Esophagus squamous epithelium (tissue), 5 donors: ENCODE results near the gene TDRD7. TPM values are rescaled to one million over a fixed set of nuclear protein-coding genes. Genes with fewer than 3 reads are reported as not detected.

Experiments used
- DNase-seq: peaks from one replicate; lab custom pipeline; 2025; lab: John Stamatoyannopoulos, UW
- H3K27ac ChIP-seq, 4 donors: fragments of 200-600 bp; sonication (generic); one replicate each; pipeline ENCODE4 v1.5.1; 2016 to 2019; ENCODE audit warnings: mild to moderate bottlenecking in 1 of 4
- H3K27me3 ChIP-seq, 4 donors: fragments of 200-600 bp; sonication (generic); 1 replicate in 3 of 4; 2 replicates in 1 of 4; pipeline versions ENCODE4 v1.5.1 to v1.6.0; 2017 to 2021; ENCODE audit warnings: antibody characterized with exemption in 1 of 4
- H3K36me3 ChIP-seq, 3 donors: fragments of 200-600 bp; sonication (generic); one replicate each; pipeline ENCODE4 v1.5.1; 2016 to 2019
- H3K4me1 ChIP-seq, 3 donors: fragments of 200-600 bp; sonication (generic); one replicate each; pipeline ENCODE4 v1.5.1; 2017 to 2019
- H3K4me3 ChIP-seq, 4 donors: fragments of 200-600 bp; sonication (generic); 1 replicate in 3 of 4; 2 replicates in 1 of 4; pipeline ENCODE4 v1.5.1; 2016 to 2019; ENCODE audit warnings: mild to moderate bottlenecking in 2 of 4, moderate library complexity in 1 of 4
- H3K9me3 ChIP-seq, 3 donors: fragments of 200-600 bp; sonication (generic); one replicate each; pipeline ENCODE4 v1.5.1; 2016 to 2019
- POLR2A ChIP-seq, 4 donors: fragments of 450-650 bp; IDR thresholded peaks; one replicate each; pipeline ENCODE4 v1.6.1; 2017; ENCODE audit warnings: antibody characterized with exemption in 4 of 4, mild to moderate bottlenecking in 4 of 4, moderate library complexity in 3 of 4
- WGBS, 2 donors: methylation state at CpG; one replicate each; pipeline ENCODE4 v1.1.5; 2018; 5-methylcytosine and 5-hydroxymethylcytosine counted together
- intact Hi-C: fragments of 100-400 bp; cut with DNase I; formaldehyde crosslinking; loops from one replicate; pipeline ENCODE4 v1.15.0; 2022
- total RNA-seq, 4 donors: library from RNA; depleted of rRNA; stranded (reverse); fragments of >200 nt; gene quantifications; one replicate each; pipeline ENCODE4 v1.1.0, GENCODE V29; 2016
- TF ChIP-seq, protein P1 (sequence below), 6 experiments: fragments of 450-650 bp in 4 of 6; fragments of 200-600 bp in 2 of 6; sonication (generic) in 2 of 6; IDR thresholded peaks; one replicate each; pipeline ENCODE4 v1.5.1; 2016 to 2019; ENCODE audit warnings: antibody characterized with exemption in 6 of 6, mild to moderate bottlenecking in 4 of 6, moderate library complexity in 4 of 6
- donor health status: DM: yes; HTN: yes; CAD: no.

Gene TDRD7
- total RNA-seq, 4 donors from 2014 or later: 7.7 to 11.3 (median 10.2) TPM

DNA sequence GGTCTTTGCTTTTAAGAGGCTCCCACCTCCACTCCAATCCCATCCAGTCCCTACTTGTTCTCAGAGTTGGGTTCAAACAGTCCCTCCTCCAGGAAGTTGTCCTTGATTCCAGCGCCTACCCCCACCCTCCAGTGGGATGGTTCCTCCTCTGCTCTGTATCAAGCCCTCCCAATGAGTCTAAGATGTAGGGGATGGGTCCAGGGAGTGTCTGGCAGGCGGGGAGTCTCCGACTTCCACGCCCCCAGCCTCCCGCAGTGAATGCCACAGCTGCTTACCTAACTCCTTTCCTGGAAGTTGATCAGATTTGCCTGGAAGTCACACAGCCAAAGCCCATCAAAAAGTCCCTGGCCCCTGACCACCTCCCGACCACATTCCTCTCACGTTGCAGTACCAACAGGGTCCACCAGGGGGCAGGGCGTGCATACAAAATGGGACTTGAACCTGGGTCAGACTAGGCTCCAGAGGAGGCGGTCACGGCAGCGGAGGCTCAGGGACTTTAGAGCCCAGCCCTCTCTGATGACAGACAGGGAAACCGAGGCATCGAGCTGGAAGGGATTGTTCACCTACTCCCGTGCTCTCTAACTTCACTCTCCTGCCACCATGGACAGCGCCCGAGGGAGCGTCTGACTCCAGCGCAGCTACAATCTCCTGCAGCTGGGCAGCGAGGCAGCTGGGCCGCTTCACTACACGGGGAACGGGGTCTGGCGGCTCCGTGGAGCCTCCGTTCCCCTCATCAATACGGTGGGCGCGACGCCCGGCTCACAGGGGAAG lies 25.0 kb upstream of the TDRD7 start:
- Histone ChIP-seq H3K36me3 (no peaks in the 10 kb centered on the region), H3K27ac (no peak overlapping the region), H3K9me3 (no peaks in the 10 kb centered on the region), H3K27me3 (peaks cover 0 to 49% (median 0%) of the 10 kb centered on the region in 4 donors), H3K4me1 (peaks cover 3 to 10% (median 5%) of the 10 kb centered on the region in 3 donors), H3K4me3 (peak overlapping the region in 1 of 4 donors; percentile 10)
- WGBS, 2 donors: 7 to 29% methylated on average over 4 to 7 of the region's 30 CpGs
- no peak for DNase-seq
- intact Hi-C loops: no loop called here
- TF ChIP-seq, protein P1, sequence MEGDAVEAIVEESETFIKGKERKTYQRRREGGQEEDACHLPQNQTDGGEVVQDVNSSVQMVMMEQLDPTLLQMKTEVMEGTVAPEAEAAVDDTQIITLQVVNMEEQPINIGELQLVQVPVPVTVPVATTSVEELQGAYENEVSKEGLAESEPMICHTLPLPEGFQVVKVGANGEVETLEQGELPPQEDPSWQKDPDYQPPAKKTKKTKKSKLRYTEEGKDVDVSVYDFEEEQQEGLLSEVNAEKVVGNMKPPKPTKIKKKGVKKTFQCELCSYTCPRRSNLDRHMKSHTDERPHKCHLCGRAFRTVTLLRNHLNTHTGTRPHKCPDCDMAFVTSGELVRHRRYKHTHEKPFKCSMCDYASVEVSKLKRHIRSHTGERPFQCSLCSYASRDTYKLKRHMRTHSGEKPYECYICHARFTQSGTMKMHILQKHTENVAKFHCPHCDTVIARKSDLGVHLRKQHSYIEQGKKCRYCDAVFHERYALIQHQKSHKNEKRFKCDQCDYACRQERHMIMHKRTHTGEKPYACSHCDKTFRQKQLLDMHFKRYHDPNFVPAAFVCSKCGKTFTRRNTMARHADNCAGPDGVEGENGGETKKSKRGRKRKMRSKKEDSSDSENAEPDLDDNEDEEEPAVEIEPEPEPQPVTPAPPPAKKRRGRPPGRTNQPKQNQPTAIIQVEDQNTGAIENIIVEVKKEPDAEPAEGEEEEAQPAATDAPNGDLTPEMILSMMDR (IDR thresholded peaks at IDR 0.05): peak; percentile 73 to 95 (median 92)
- TF ChIP-seq POLR2A (IDR thresholded peaks at IDR 0.05): no peak

DNA sequence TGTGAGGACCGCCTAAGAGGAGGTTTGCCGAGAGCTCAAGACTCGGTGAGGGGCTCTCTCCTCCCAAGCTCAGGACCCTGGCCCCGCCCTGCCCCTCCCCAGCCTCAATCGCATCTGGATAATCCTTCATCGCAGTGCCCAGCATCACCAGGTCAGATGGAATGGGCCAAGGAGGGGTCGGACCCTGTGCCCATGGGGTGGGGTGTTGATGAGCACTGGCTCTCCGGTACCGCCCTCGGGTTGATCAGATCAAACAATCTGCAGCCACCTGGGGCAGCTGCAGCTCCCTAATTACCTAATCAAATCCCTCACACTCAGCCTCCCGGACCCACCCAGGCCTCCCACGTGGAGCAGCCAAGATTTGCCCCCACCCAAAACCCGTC lies 24.4 kb upstream of the TDRD7 start:
- peak overlapping the region in 1 of 4 donors; percentile 10 for H3K4me3 ChIP-seq
- 46 to 47% methylated on average over 4 to 7 of the region's 13 CpGs for whole genome bisulfite sequencing, 2 donors
- DNase-seq: no peak

DNA sequence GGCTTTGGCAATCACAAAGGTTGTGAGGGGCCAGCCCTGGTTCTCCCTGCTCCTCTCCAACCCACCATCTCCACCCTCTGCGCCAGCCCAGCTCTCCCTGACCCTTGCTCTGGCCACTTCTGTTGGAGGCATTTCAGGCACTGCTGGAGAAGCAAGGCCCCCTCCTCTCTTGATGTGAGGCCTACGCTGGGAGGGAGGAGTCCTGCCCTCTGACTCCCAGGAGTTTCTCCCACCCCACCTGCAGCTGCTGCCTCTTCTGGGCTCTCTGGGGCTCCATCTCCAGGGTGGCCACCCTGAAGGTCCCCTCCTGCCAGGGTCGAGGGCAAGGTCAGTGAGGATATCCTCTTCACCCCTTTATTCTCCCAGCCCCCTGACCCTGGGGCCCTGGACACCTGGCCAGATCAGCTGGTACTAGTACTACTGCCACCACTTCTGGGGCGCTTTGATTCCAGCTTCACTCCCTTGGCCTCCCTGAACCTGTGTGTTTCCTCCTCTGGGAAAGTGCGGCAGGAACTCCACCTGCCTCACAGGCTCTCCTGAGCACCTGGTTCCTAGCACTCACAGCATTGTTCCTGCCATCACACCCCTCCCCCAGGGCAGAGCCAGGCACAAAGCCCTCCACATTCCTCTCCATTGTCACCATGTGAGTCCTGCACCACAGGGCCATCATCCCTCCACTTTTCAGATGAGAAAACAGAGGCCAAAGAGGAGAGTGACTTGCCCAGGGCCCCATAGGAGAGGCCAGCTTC lies 23.8 kb upstream of the TDRD7 start:
- Histone ChIP-seq H3K36me3 (no peaks in the 10 kb centered on the region), H3K4me3 (no peak overlapping the region), H3K27ac (no peak overlapping the region), H3K9me3 (no peaks in the 10 kb centered on the region), H3K4me1 (peaks cover 3 to 10% (median 5%) of the 10 kb centered on the region in 3 donors), H3K27me3 (peaks cover 0 to 49% (median 0%) of the 10 kb centered on the region in 4 donors)
- 75 to 86% methylated on average over 1 to 3 of the region's 5 CpGs for WGBS, 2 donors
- DNase-seq: no peak
- intact Hi-C loops: no loop called here
- TF ChIP-seq, protein P1 (IDR thresholded peaks at IDR 0.05): no peak
- no peak for TF ChIP-seq POLR2A (IDR thresholded peaks at IDR 0.05)

More for the DNA sequence above, 24.4 kb upstream of the TDRD7 start:
- Histone ChIP-seq H3K4me1 (peaks cover 3 to 10% (median 5%) of the 10 kb centered on the region in 3 donors), H3K9me3 (no peaks in the 10 kb centered on the region), H3K36me3 (no peaks in the 10 kb centered on the region), H3K27me3 (peaks cover 0 to 49% (median 0%) of the 10 kb centered on the region in 4 donors), H3K27ac (no peak overlapping the region)
- TF ChIP-seq POLR2A (IDR thresholded peaks at IDR 0.05): no peak
- TF ChIP-seq, protein P1 (IDR thresholded peaks at IDR 0.05): no peak
- intact Hi-C loops: no loop called here

DNA sequence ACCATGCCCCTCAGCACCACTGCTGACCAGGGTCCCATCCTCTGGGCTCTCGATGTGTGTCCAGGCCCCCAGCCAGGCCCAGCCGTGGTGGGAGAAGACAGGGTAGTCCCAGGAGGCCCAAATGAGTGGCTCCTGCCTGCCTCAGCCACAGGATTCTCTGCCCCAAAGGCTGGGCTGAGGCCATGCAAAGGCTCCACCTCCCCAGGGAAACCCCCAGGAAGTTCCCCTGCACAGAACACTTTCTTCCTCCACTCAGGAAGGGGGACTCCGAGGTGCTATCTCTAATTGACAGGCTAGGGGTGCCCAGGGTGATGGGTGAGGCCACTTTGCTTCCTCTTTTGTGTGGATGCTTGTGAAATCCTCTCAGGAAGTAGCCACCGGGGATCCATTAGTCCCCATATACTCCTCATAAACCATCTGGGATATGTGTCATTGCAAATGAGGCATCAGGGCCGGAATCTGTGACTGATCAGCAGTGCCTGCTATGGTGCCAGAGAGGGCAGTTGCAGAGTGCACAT lies 23.1 kb upstream of the TDRD7 start:
- Histone ChIP-seq H3K27ac (no peak overlapping the region), H3K4me3 (no peak overlapping the region), H3K4me1 (peaks cover 3 to 10% (median 5%) of the 10 kb centered on the region in 3 donors), H3K9me3 (no peaks in the 10 kb centered on the region), H3K36me3 (no peaks in the 10 kb centered on the region), H3K27me3 (peaks cover 0 to 49% (median 0%) of the 10 kb centered on the region in 4 donors)
- no peak for TF ChIP-seq POLR2A (IDR thresholded peaks at IDR 0.05)
- TF ChIP-seq, protein P1 (IDR thresholded peaks at IDR 0.05): no peak
- no peak for DNase-seq
- intact Hi-C loops: no loop called here
- 0 to 83% methylated on average over 1 of the region's 5 CpGs for WGBS, 2 donors
